NCI-H1417 treated with DMSO at 0.1 percent for 48 hours (cell line): ENCODE results near the gene ATP6V0A4.
"Not testable (repeated sequence)": the region's sequence is repeated elsewhere in the genome, so short reads cannot be mapped to it uniquely, and the experiment has no call there.

Source experiments
- DNase-seq: peaks from one replicate; lab custom pipeline; 2025; lab: John Stamatoyannopoulos, UW

ATP6V0A4 gene

DNA sequence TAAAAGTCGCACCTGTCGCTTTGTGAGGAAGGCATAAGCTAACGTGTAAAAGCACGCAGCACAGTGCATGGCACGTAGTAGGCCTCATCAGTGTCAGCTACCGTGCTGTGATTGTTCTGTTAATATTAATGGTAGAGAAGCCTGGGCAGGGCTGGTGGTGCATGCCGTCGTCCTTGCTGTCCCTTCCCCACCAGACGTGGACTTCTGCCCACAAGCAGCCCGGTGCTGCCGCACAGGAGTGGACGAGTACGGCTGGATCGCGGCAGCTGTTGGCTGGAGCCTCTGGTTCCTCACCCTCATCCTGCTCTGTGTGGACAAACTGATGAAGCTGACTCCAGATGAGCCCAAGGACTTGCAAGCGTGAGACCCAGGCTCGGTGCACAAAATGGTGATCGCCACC is 4.7 kb upstream of the ATP6V0A4 start:
- no peak for DNase-seq

DNA sequence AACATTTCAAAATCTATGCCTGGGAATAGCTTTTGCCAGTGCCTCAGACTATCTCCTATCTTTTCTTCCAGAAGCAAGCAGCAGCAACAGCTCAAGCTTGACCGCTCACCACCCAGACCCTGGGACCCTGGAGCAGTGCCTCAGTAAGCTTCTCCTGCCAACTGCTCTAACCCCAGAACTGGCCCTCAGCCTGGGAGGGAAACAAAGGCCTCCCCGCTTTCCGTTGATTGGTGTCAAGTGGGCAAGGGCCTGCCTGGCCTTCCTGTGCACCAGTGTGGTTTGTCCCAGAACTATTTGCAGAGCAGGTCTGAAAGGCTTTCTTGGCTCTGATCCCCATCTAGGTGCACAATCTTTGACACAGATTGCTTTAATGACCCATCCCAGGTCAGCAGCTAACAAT is 3.3 kb upstream of the ATP6V0A4 start:
- no peak for DNase-seq

DNA sequence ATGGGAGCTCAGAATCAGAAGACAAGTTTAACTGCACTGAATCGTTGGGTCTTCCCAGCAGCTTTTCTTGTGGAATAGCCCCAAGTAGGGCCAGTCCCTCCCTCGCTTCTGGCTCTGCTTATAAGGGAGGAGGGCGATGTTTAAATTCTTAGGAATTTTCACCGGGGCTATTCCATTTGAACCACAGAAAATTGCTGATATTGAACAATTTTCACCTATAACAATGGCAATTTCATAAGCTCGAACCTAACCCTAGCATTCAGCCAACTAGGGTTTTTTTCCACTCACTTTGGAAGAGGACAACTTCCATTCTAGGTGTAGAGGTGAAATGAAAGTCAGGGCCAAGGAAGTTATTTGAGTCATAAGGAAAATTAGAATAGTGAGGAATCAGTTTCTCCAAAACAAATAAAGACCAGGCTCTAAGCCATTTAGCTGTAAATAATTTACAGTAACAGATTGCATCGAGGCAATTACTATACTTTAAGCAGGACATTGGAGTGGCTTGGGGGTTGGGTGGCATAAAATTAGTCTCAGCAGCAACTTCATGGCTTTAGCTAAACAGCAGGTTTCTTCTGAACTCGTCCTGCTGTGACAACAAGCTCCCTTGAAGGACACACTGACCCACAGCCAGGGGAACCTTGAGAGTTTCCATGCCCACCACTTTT is 1.5 kb upstream of the ATP6V0A4 start:
- no peak for DNase-seq

DNA sequence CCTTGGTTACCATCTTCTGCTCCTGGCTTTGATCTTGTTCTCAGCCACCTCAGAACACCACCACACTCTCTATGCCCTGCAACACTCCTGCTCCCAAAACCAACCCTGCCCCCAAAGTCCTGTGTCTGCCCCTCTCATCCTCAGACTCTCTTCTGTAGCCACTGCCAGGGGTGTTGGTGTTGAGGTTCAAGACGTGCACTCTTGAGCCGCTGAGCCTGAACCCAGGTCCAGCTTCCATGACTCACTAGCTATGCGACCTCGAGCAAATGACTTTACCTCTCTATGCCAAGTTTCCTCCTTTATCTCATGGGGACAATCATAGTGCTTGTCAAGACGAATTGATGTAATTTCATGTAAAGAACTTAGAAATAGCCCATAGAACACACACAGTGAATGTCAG is 840 bp upstream of the ATP6V0A4 start:
- DNase-seq, result no peak

DNA sequence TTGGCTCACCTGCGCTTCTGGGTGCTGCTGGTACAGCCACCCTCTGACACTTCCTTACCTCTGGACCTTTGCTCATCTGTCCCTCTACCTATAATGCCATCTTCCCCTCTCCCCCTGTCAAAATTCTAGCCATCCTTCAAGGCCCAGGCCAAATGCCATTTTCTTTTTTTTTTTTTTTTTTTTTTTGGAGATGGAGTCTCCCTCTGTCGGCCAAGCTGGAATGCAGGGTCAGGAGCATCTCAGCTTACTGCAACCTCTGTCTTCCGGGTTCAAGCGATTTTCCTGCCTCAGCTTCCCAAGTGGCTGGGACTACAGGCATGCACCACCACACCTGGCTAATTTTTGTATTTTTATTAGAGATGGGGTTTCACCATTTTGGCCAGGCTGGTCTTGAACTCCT is 950 bp downstream of the ATP6V0A4 start:
- DNase-seq, result not testable (repeated sequence)

DNA sequence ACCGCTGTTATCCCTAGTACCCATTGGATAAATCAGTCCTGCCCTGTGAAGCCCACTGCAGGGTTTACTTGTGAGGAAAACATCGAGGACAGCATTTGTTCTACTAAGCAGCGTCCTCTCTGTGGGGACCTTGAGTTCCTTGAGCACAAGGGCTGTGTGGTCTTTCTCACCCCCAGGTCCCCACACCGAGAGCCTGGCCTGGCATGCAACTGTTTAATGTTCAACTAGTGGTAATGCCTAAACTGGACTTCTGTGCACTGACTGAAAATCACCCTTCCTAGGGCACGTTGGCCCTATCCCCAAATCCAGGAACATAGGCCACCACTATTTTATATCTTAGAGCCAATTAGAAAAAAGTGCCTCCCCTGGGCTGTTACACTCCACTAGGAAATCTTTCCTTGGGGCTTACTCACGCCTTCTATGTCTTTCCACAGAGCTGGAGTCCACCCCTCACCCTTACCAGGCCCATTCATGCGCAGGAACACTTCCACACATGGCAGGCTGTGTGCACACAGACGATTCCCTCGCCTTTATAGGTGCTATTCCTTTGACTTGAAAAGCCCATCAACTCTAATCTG is 1.9 kb downstream of the ATP6V0A4 start:
- DNase-seq, result no peak

DNA sequence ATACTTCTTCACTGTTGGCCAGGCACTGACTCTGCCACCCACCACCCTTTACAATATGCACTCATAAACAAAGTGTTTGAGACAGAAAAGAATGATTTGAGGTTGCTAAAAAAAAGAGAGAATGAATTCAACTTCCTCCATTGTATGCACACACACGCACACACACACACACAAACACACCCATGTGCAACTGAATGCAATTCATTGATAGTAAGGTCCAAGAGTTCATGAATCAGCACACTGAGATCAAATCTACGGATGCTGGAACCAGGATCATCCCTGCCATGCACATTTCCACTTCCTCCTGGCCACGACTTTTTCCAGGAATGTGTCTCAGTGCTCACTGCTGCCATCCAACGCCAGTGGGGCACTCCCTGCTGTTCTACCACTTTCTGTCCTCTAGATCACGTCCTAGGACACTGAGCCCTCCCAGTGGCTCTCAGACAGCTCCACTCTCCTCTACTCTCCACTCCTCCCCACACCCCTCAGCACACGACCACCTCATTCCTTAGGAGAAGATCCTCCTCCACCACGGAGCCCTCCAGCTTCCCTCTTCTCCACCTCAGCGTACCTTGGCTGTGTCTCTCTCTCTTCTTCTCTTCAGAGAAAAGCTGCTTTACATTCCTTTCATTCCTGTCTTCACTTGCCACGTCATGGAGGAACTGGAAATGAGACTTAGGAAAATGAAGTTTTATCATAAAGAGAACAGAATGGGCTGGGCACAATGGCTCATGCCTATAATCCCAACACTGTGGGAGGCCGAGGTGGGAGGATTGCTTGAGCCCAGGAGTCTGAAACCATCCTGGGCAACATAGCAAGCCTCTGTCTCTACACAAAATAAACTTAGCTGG is 12.2 kb downstream of the ATP6V0A4 start:
- DNase-seq, result no peak

DNA sequence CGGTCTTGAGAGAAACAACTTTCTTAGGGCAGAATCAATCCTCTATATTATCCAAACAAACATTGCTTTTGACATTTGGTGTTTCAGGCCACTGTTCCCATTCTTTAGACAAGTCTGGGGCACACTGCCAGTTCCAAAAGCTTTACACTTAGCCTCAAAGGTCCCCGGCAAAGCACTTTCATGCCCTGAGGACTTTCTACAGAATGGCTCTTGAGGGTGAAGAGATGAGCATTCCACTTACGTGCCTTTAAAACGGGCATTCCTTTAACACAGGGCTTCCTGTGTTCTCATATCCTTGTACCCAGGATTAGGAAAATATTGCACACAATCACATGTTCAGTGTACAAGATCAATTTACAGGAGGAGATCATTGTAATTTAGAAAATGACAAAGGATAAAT is 13.3 kb downstream of the ATP6V0A4 start:
- DNase-seq, result no peak

DNA sequence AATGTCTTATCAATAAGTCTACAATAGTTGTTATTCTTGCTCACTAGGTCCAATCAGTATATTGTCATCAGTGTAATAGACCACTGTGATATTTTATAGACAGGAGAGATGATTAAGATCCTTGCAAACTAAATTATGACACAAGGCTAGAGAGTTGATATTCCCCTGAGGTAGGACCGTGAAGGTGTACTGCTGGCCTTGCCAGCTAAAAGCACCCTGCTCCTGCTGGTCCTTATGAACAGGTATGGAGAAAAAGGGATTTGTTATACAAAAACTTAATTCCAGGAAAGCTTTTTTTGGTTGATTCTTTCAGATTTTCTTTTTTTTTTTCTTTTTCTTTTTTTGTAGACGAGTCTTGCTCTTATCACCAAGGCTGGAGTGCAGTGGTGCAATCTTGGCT is 17.0 kb downstream of the ATP6V0A4 start:
- no peak for DNase-seq

DNA sequence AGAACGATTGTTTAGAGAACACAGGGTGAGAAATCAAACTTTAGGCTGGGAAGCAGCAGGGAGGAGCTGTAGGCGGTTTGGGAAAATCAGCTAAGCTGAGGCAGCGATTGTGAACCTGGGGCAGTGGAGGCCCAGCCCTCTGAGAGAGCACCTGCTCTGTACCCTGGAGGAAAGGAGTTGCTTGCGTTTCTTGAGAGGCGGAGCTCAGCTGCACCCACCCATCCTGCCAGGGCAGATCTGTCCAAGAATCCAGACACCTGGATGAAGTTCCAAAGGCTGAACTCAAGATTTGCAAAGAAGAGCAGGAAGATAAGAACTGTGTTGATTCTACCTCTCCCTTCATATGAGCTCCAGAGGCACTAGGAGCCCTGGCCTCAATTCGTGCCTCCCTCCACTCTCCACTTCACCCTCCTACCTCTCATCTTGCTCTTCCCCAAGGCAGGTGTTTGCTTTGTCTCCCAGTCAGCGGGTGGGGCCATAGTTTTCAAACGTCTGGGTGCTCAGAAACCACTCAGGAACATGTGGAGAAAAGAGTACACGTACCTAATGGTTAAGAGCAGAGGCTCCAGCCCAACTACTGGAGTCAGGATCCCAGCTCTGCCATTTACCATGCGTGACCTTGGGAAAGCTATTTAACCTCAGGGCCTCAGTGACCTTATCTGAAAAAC is 21.7 kb downstream of the ATP6V0A4 start:
- no peak for DNase-seq

DNA sequence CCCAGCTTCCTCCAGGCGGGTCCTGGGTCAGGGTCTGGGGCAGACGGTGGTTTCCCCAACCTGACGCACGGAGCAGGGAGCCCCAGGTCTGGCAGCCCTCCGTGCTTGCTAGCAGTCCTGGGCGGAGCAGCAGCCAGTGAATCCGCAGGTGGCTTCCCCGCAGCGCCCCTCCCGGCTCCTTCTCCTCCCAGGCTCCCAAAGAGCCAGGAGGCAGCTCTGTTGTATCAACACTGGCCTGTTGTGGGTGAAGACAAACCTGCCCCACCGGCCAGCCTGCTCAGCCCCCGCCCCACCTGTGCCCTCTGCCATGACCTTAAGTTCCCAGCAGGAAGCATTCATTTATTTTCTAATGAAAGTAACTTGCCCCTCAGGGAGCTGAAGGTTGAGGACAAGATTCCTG is 24.2 kb downstream of the ATP6V0A4 start:
- DNase-seq, result no peak

DNA sequence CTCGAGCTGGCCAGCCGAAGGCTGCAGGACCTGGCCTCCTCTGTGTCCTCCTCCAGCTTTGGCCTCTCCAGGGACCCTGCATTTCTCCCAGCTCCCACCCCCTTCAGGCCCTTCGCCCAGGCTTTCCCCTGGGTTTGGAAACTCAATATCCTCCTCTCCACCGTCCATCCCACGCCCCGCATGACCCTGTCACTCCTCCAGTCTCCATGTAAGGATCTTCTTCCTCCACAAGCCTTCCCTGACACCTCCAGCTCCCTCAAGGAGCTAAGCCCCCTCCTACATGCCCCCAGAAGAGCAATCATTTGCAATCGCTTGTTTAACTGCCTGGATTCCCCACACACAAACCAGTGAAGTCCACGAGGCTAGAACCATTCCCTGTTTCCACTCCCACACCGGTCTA is 24.8 kb downstream of the ATP6V0A4 start:
- DNase-seq, result no peak

DNA sequence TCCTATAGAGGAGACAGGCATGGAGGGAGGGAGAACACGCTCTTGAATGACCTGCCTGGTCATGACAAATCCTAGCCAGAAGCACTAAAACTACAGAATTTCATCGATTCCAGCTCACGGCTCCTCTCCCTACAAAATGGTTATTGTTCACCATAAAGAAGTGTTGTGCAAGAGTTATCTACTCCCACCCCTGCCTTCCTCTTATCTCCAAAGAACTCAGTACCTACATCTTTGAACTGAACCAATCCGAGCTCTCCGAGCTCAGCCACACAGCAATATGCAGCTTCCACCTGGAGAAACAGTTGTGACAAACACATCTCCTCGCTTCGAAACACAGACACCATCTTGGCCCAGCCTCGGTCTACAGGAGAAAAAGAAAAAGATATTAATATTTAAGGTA is 27.1 kb downstream of the ATP6V0A4 start:
- no peak for DNase-seq

DNA sequence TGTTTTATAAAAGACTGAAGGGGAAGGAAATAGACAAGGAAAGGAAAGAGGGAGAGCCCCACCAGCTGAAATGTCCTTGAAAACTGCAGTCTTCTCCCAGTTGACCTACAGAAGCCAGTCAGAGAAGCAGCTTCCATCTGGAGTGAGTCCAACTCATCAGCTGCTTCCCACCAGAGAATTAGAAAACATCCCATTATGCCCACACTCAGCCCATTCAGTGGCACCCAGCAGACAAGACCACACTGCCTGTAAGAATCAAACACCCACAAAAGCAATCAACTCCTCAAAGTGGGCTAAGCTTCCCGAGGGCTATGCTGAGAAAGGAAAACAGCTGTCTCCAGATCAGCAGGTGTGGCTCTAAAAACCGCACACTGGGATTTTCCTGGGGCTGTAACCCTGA is 29.8 kb downstream of the ATP6V0A4 start:
- no peak for DNase-seq

DNA sequence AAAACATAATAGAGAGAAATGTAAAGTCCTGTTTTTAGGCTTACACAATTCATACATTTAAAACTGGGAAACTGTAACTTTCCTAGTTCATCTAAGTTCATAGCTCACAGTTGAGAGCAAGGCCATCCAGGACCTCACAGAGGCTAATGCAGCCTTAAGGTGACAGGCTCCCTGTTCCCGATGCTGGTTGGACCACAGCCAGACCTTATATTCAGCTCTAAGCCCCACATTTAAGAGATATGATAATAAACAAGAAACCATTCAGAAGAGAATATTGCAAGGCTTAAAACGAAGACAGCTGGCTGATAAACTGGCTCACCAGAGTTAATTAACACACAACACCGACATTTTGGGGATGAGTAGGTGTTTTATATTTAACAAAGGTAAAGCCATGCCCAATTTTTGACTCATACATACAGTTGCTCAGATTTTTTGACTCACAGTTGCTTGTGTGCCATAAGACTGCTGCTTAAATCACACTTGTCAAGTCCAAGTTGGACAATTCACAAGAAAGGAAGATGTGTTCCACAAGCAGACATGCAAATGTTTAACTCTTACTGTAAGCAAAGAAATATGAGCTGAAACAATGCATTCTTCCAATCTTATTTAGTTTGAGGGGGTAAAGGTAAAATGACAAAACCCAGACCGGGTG is 41.3 kb downstream of the ATP6V0A4 start:
- DNase-seq, result no peak

DNA sequence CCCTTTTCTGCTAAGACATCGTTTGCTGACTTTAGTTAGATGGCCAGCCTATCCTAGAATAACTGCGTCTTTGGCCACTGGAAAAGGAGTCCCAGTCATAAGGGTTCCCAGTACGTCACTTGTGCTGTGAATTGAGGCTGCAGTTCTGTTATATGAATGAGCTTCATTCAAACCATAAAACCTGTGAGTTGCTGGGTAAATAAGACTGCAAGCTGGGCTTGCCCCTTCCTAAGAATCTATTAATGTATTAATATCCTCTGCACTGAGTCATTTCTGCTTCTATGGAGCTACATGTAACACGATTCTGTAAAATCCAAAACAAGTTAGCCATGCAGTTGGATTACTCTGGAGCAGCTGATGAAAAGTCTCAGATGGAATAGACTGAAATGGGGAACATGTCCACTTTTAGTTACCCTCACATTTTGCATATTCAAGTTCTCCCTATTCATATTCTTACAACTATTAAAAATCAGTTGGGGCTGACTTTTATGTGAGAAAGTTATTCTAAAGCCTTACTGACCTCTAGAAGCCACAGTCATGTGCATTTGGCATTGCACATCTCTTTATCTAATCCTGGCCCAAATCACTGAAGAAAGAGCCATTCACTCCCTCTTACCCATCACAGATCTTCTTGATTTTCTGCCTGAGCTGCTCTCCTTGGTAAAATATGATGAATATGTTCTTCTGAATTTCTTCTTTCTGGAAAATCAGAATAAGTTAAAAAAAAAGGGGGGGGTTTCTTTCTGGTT is 42.0 kb downstream of the ATP6V0A4 start:
- DNase-seq, result no peak

DNA sequence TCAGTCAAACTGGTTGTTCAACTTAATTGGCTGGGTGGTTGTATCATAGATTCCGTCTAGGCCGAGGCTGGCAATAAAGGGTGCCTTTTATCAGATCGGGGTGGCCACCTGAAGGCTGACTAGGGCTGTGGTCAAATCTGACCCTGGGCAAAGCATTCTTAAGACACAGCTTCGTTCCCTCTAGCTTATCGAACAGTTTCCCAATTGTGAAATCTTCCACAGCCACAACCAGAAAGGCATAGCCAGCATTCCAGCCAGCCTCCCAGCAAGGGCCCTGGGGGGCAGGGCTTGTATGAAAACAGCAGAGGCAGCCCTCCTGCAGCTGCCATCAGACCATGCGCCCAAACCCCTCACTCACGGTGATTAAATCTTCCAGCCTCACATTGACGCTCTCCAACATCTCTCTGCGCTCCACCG is 42.7 kb downstream of the ATP6V0A4 start:
- DNase-seq, result no peak

DNA sequence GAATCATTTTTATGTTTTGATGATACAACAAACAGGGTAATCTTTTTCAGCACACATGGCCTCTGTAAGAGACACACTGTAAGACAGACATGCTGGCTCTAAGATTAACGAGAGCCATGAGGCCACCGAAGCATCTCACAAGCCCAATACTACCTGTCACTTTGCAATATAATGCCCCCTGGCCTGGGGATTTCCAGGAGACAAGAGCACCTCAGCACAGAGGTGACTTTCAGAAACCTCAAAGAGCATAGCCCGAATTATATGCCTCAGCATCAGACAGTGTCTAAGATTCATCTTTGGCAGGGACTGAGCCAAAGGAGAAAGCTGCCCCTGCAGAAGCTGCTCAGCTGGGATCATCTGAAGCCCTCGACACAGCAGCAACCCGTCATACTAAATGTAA is 44.4 kb downstream of the ATP6V0A4 start:
- DNase-seq, result no peak

DNA sequence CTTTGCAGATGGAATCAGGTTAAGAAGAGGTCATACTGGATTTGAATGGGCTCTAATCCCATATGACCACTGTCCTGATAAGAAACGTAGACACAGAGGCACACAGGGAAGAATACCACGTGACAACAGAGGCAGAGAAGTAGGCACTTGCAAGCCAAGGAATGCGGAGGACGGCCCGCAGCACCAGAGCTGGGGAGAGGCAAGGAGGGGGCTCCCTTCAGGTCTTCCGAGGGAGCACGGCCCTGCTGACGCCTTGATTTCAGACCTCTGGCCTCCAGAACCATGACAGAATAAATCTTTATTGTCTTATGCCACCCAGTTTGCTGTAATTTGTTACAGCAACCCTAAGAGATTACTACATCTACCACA is 44.9 kb downstream of the ATP6V0A4 start:
- DNase-seq, result no peak

DNA sequence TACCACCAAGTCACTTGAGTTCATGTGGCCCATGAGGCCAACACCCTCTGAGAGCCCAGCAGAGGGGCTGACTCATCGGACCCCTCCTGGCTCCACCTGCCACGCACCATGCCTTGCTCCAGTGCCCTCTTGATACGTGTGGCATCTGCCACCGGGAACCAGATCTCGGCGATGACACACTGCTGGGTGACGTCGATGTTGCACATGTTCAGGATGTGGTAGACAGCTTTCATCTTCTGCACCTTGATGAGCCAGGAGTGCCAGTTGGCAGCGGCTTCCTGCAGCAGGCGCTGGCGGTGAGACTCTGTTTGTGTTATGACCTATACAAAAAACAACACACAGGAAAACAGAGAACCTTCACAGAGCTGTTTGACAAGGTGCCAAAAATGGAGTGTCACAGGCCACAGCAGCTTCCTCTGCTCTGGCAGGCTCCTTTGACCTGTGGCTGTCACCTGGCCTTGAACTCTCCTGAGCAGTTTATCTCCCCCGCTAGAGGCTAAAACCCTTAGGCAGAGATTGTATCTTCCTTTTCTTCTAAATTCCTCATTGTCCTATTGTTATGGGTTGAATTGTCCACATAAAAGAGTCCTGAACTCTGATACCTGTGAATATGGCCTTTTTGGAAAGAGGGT is 45.4 kb downstream of the ATP6V0A4 start:
- DNase-seq, result no peak

DNA sequence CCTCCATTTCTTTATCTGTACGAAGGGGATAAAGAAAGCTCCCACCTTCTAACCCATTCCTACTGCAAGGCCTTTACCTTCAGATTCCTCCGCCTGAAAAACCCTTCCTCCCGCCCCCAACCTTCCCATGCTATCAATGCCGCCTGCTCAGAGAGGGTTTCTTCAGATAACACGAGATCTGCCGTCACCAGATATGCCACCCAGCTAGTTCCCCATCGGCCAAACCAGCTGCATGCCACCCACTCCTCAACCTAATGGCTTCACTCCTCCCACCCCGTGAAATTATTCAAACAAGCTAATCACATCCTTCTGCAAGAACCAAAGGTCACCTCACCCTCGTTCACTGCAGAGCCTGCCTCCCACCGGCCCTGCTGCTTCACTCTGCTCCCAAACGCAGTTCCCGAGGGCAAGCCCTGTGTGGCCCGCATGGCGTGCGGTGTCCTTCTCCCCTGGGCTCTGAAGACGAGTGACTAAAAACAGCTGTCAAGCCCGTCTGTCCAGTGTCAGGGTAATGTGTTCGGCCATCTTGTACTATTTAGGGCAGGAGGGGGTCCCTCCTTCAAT is 47.0 kb downstream of the ATP6V0A4 start:
- no peak for DNase-seq
